ENCODE measurements around the gene RNPEPL1.

RNPEPL1 gene

GRCh38 chr2:240523451-240524281, 44.6 kb upstream of the RNPEPL1 start:
- TF ChIP-seq POLR2AphosphoS5 (IDR thresholded peaks at IDR 0.05; ENCODE audit: low read depth) (no peak), SPI1 (IDR thresholded peaks at IDR 0.05; ENCODE audit: borderline replicate concordance, low read depth) (no peak), CTCF (IDR thresholded peaks at IDR 0.05; ENCODE audit: insufficient read depth, low read length) (no peak), REST (IDR thresholded peaks at IDR 0.05; ENCODE audit: insufficient replicate concordance, low read depth) (no peak), GABPA (IDR thresholded peaks at IDR 0.05; ENCODE audit: low read depth) (no peak)
- H3K4me3 ChIP-seq (replicated peaks; ENCODE audit: insufficient read depth, low read length) = no peak overlapping the region
- DNase-seq (ENCODE audit: low read depth in 1 of 2, low spot score in 1 of 2) = no peak
- no peaks in the 10 kb centered on the region for H3K27me3 ChIP-seq (ENCODE audit: insufficient read depth, poor library complexity, severe bottlenecking)
- no peak overlapping the region for H3K27ac ChIP-seq (replicated peaks)

- H3K27ac ChIP-seq (replicated peaks) = no peak overlapping the region
- no peaks in the 10 kb centered on the region for H3K27me3 ChIP-seq (ENCODE audit: insufficient read depth, poor library complexity, severe bottlenecking)
- peak in 1 of 2 experiments; percentile 47 for DNase-seq (ENCODE audit: low read depth in 1 of 2, low spot score in 1 of 2)
- TF ChIP-seq GABPA (IDR thresholded peaks at IDR 0.05; ENCODE audit: low read depth) (no peak), SPI1 (IDR thresholded peaks at IDR 0.05; ENCODE audit: borderline replicate concordance, low read depth) (peak; percentile 28; the same call in 1 of the 2 replicates), CTCF (IDR thresholded peaks at IDR 0.05; ENCODE audit: insufficient read depth, low read length) (no peak), POLR2AphosphoS5 (IDR thresholded peaks at IDR 0.05; ENCODE audit: low read depth) (peak; percentile 47), REST (IDR thresholded peaks at IDR 0.05; ENCODE audit: insufficient replicate concordance, low read depth) (no peak)
- H3K4me3 ChIP-seq (replicated peaks; ENCODE audit: insufficient read depth, low read length) = no peak overlapping the region
These were observed 43.1 kb upstream of the RNPEPL1 start for GRCh38 chr2:240524963-240525718.

GRCh38 chr2:240525802-240526201, 42.5 kb upstream of the RNPEPL1 start:
- no peak overlapping the region for H3K27ac ChIP-seq (replicated peaks)
- DNase-seq (ENCODE audit: low read depth in 1 of 2, low spot score in 1 of 2) = no peak
- no peaks in the 10 kb centered on the region for H3K27me3 ChIP-seq (ENCODE audit: insufficient read depth, poor library complexity, severe bottlenecking)
- no peak for TF ChIP-seq REST (IDR thresholded peaks at IDR 0.05; ENCODE audit: insufficient replicate concordance, low read depth)
- no peak for TF ChIP-seq GABPA (IDR thresholded peaks at IDR 0.05; ENCODE audit: low read depth)
- no peak overlapping the region for H3K4me3 ChIP-seq (replicated peaks; ENCODE audit: insufficient read depth, low read length)

Data from HL-60 (cell line).